Activated B cell treated with CpG ODN at 0.5 μM for 24 hours (primary cell): ENCODE data around the gene EPHA6. TPM values are rescaled to one million over a fixed set of nuclear protein-coding genes. Genes with fewer than 3 reads are reported as not detected.

Experiments used
- ATAC-seq: fragments of 200-7000 bp; cut with Tn5 transposase; one replicate; pipeline ENCODE4 v1.10.0; 2021; ENCODE audit warnings: low read depth, mild to moderate bottlenecking, moderate library complexity
- CTCF ChIA-PET: fragments of 350-600 bp; sonication (Branson Sonifier 250); formaldehyde crosslinking; loops from one replicate; lab custom pipeline; 2021; ENCODE audit warnings: antibody characterized with exemption; lab: Charles Lee
- POLR2A ChIA-PET: fragments of 350-600 bp; sonication (Branson Sonifier 250); formaldehyde crosslinking; loops from one replicate; lab custom pipeline; 2021; ENCODE audit warnings: antibody characterized with exemption; lab: Charles Lee
- DNase-seq: peaks from one replicate; pipeline ENCODE4 v3.0.0; 2022
- H3K27ac Mint-ChIP-seq: one replicate; pipeline ENCODE4 v1.8.0; 2020; ENCODE audit warnings: mixed read lengths
- H3K27me3 Mint-ChIP-seq: one replicate; pipeline ENCODE4 v1.8.0; 2021; ENCODE audit warnings: mixed read lengths
- H3K36me3 Mint-ChIP-seq: one replicate; pipeline ENCODE4 v1.8.0; 2021; ENCODE audit warnings: low read depth, mixed read lengths
- H3K4me1 Mint-ChIP-seq: one replicate; pipeline ENCODE4 v1.8.0; 2021; ENCODE audit warnings: mixed read lengths
- H3K4me3 Mint-ChIP-seq: one replicate; pipeline ENCODE4 v1.8.0; 2020; ENCODE audit warnings: mild to moderate bottlenecking, mixed read lengths
- H3K9me3 Mint-ChIP-seq: one replicate; pipeline ENCODE4 v1.8.0; 2020; ENCODE audit warnings: mixed read lengths
- CTCF ChIP-seq: fragments of 200-600 bp; IDR thresholded peaks from one replicate; pipeline ENCODE4 v1.8.0; 2022; ENCODE audit warnings: antibody characterized with exemption, mild to moderate bottlenecking
- intact Hi-C: fragments of 100-400 bp; cut with micrococcal nuclease; formaldehyde crosslinking; loops from one replicate; pipeline ENCODE4 v1.15.1; 2024
- total RNA-seq: library from RNA; stranded (reverse); gene quantifications from 2 replicates; pipeline ENCODE4 v1.2.3, GENCODE V29; 2022

EPHA6 gene
- total RNA-seq, 1 donor from 2014 or later = not detected

DNA sequence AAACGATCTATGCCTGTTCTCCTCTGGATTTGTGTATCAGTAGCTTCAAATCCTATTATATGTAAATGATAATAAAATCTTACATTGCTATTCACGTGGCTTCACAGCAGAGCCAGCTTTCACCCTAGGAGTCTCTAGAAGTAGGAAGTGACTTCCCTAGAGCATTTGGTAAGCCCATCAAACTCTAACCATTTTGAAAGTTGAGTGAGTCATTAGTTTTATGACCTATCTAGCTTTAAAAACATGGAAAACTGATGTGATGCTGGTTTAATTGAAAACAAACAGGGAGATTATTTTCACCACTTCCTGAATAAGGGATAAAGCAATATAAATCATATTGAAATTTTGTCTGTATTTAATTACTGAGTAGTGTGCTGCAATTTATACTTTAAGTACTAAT, 275.2 kb downstream of the EPHA6 start:
- Mint-ChIP-seq H3K27me3 (no peaks in the 10 kb centered on the region), H3K36me3 (no peaks in the 10 kb centered on the region), H3K4me1 (no peaks in the 10 kb centered on the region), H3K4me3 (no peak overlapping the region), H3K27ac (no peak overlapping the region), H3K9me3 (peaks cover 7% of the 10 kb centered on the region)
- DNase-seq = no peak
- intact Hi-C loops = no loop called here
- ChIA-PET POLR2A (no interaction called here), CTCF (no interaction called here)
- no peak for TF ChIP-seq CTCF
- ATAC-seq = no peak

DNA sequence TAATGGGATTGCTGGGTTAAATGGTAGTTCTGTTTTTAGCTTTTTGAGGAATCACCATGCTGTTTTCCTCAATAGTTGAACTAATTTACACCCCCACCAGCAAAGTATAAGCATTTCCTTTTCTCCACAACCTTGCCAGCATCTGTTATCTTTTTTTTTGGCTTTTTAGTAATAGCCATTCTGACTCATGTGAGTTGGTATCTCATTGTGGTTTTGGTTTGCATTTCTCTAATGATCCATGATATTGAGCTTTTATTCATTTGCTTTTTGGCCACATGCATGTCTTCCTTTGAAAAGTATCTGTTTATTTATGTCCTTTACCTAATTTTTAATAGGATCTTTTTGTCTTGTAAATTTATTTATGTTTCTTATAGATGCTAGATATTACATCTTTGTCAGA, 288.2 kb downstream of the EPHA6 start:
- TF ChIP-seq CTCF = no peak
- Mint-ChIP-seq H3K9me3 (peaks cover 15% of the 10 kb centered on the region), H3K27me3 (no peaks in the 10 kb centered on the region), H3K36me3 (no peaks in the 10 kb centered on the region), H3K4me3 (no peak overlapping the region), H3K27ac (no peak overlapping the region), H3K4me1 (no peaks in the 10 kb centered on the region)
- POLR2A ChIA-PET = no interaction called here
- CTCF ChIA-PET = no interaction called here
- DNase-seq (no peak), ATAC-seq (no peak)
- intact Hi-C loops = no loop called here

DNA sequence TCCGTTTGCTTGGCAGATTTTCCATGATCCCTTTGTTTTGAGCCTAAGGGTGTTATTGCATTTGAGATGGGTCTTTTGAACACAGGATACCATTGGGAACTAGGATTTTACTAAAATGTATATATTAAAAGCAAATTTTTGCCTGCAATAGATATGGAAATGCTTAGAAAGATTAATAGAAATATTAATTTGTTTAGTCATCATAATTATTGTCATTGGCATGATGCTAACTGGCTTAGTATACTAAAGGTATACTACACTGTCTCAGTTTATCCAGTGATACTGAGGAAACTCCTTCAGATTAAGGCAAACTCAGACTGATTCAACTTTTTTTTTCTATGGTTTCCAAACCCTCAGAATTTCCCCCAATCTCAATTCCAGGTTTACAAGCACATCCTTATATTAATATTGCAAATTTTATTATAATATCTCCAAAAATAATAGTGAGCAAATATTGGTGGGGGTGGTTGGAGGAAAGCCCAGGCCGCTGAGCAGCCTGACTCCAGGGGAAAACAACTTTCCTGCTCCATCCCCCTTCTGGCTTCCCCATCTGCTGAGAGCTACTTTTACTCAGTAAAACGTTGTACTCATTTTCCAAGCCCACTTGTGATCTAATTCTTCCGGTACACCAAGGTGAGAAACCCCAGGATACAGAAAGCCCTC, 291.7 kb downstream of the EPHA6 start:
- Mint-ChIP-seq H3K27me3 (no peaks in the 10 kb centered on the region), H3K9me3 (peaks cover 13% of the 10 kb centered on the region), H3K27ac (no peak overlapping the region), H3K4me3 (no peak overlapping the region), H3K4me1 (no peaks in the 10 kb centered on the region), H3K36me3 (no peaks in the 10 kb centered on the region)
- no peak for TF ChIP-seq CTCF
- intact Hi-C loops = no loop called here
- DNase-seq (no peak), ATAC-seq (no peak)
- POLR2A ChIA-PET = no interaction called here
- CTCF ChIA-PET = no interaction called here

DNA sequence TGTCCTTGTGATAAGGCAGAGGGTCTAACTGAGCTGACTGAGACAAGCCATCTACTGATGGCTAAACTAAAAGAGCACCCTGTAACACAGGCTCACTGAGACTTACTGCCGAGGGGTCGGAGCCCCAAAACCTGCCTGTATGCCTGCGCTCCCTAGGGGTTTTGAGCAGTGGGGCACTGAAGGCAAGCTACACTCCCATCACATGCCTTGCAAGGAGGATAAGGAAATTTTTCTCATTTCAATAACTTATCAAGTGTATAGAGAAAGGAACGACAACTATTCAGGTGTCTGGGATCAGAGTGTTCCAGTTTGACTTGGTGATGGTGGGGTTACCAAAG, 292.2 kb downstream of the EPHA6 start:
- H3K27ac Mint-ChIP-seq = no peak overlapping the region
- intact Hi-C loops = no loop called here
- no peak for TF ChIP-seq CTCF
- CTCF ChIA-PET = no interaction called here
- ATAC-seq (no peak), DNase-seq (no peak)
- POLR2A ChIA-PET = no interaction called here
- no peaks in the 10 kb centered on the region for H3K4me1 Mint-ChIP-seq
- no peaks in the 10 kb centered on the region for H3K27me3 Mint-ChIP-seq
- peaks cover 10% of the 10 kb centered on the region for H3K9me3 Mint-ChIP-seq
- H3K36me3 Mint-ChIP-seq = no peaks in the 10 kb centered on the region
- no peak overlapping the region for H3K4me3 Mint-ChIP-seq

DNA sequence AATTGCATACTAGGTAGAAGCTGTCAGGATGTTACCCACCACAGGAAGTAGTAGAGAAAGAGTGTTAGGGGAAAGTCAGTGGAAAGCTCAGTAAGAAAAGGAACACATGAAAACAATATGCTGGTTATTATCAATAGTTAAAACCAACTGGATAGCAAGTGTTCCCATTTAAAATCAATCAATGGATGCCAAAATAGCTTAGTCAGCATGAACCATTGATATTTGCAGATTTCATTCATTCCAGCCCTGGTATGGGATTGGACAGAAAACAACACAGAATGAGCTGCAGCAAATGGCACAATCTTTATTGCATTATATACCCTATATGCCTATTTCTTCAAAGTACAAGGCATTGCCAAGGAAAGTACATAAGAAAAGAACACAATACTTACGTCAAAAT, 293.7 kb downstream of the EPHA6 start:
- POLR2A ChIA-PET = no interaction called here

More for the DNA sequence above, 293.7 kb downstream of the EPHA6 start:
- TF ChIP-seq CTCF = no peak
- intact Hi-C loops = no loop called here
- no peak overlapping the region for H3K27ac Mint-ChIP-seq
- peaks cover 16% of the 10 kb centered on the region for H3K9me3 Mint-ChIP-seq
- ATAC-seq (no peak), DNase-seq (no peak)
- CTCF ChIA-PET = no interaction called here
- no peaks in the 10 kb centered on the region for H3K36me3 Mint-ChIP-seq
- no peaks in the 10 kb centered on the region for H3K27me3 Mint-ChIP-seq
- H3K4me3 Mint-ChIP-seq = no peak overlapping the region
- H3K4me1 Mint-ChIP-seq = no peaks in the 10 kb centered on the region
